Stimulated activated CD4-positive, alpha-beta T cell treated with anti-CD3 and anti-CD28 coated beads, Interleukin-4, amount 100 ng/mL, for 24 hours (primary cell): ENCODE data around the gene DDAH1.
"Not testable (repeated sequence)": the region's sequence is repeated elsewhere in the genome, so short reads cannot be mapped to it uniquely, and the experiment has no call there.

Experiments used
- DNase-seq: peaks from one replicate; pipeline ENCODE4 v3.0.0-alpha.2; 2020

Gene DDAH1

DNA sequence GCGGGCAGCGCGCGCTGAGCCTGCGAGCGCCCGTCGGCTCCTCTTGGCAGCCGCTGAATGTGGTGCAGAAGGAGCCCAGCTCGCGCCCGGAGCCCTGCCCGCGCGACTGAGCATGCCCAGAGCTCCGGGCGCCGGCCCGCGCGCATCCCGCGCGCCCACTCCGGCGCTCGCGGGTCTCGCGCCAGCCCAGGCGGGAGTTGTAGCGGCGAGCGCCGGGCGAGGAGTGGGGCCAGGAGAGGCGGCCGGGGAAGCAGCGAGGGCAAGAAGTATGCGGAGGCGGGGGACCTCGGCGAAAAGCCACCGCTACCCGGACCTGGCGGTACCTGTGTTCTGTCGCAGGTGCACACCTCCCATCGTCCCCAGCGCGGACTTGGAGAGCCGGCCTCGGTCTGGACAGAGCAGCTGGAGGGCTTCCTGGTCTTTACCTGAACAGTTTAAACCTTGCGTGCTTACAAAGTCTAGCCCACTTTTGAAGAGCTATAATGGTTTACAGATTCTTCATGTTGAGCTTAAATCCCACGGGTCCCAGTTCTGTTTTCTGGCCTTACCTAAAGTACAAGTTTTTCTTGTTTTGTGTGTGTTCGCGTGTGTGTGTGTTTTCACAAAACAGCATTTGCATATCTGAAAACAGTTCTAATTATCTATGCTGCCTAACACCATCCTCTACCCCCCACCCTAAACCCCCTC lies at the start of gene DDAH1:
DDAH1 (minus strand) TSS at position 61 of the 687 bp plus-strand sequence. CDS start 114 bp downstream, outside the sequence.
- no peak for DNase-seq

DNA sequence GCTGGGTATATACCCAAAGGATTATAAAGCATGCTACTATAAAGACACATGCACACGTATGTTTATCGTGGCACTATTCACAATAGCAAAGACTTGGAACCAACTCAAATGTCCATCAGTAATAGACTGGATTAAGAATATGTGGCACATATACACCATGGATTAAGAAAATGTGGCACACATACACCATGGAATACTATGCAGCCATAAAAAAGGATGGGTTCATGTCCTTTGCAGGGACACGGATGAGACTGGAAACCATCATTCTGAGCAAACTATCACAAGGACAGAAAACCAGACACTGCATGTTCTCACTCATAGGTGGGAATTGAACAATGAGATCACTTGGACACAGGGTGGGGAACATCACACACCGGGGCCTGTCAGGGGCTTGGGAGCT lies 49.0 kb upstream of the DDAH1 start:
- DNase-seq: not testable (repeated sequence)

DNA sequence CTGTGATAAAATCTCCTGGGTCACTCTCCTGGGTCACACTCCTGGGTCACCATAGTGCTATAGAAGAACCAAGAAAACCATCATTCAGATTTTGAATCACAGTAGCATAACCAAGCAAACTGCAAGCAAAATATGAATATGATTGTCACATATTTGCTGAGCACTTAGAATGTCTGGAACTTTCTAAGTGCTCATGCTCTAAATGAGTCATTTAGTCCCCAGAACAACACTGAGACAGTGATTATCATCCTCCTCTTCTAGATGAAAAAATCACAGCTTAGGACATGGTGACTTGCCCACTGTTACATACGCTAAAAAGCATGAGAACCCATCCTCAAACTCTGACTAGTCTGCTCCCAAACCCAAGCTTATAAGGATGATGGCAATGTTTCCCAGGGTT lies 39.5 kb upstream of the DDAH1 start:
- no peak for DNase-seq

DNA sequence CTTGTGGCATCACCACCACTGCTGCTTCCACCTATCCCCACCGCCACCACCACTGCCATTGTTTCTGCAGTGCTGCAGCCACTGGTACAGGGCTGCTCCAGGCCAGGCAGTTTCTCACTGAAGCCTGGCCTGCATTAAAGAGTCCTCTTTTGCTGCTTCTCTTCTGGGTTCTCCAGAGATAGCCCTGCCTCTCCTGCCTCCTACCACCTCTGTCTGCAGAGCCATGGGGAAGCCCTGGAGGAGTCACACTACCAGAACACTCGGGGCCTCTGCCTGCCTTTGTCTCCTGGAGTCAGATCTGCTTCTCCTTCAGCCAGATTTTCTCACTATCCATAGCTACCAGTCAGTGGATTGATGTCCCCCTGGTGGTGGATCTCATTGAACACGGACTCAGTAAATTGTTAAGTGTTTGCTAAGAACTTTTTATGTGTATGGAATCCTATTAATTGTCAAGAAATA lies 37.7 kb upstream of the DDAH1 start:
- no peak for DNase-seq

DNA sequence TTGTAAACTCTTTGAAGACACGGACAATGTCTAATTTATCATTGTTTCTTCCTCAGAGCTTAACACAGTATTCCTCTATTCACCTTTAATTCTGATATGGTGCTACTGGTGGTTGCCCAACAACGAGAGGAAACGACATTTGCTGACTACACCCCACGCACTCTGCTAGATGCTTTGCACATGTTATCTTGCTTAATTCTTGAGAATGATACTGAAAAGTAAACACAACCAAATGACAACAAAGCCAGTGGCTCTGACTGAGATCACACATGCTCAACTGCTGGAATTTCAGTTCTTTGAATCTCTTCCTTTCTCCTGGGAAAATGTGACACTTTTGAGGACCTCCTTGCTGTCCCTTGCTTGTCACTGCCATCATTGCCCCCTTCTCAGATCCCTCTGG lies 37.2 kb upstream of the DDAH1 start:
- DNase-seq: no peak

DNA sequence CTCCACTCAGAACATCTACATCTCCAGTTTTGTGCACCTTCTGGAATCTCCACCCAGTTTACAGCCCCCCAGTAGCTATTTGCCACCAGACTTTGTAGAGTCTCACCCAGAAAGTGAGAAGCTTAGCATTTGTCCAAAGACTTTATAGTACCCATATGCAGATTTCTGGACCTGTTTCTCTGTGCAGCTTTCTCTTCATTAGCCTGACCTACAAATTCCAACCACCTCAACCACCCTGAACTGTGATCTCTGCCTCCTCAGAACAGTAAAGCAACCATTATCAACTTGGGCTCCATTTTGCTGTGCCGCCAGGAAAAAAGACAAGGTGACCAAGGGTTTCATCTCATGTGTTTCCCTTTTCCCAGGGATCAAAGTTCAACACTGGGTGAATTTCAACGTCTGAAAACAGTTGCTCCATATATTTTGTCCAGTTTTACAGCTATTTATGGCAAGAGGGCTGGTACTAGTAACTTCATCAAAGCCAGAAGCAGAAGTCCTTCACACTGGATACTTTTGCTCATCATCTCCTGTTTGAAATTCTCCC lies 36.5 kb upstream of the DDAH1 start:
- no peak for DNase-seq

DNA sequence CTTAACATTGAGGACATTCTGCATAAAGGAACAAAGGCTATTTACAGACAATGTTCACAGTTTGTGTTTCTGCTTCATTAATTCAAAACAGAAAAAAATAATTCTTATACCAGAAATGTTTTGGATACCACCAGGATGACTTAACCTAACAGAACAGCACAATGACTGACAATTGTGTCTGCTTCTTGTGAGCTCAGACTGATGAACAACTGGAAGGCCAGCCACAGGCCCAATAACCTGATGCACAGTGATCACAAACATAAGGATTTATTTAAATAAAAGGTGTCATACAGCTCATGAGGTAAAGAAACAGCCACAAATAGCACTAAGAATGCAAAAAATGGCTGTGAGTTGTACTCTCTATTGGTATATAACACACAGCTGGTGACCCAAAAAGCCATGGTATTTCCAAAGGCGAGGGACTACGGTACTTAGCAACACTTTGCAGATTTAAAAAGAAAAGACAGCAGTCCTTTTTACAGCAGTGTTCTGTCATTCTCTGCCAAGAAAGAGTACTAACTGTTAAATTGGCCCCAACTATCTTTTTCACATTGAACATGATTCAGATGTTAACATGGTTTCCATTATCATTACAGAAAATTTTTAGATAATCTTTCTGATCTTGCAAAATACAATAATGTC lies 32.1 kb upstream of the DDAH1 start:
- DNase-seq: no peak

DNA sequence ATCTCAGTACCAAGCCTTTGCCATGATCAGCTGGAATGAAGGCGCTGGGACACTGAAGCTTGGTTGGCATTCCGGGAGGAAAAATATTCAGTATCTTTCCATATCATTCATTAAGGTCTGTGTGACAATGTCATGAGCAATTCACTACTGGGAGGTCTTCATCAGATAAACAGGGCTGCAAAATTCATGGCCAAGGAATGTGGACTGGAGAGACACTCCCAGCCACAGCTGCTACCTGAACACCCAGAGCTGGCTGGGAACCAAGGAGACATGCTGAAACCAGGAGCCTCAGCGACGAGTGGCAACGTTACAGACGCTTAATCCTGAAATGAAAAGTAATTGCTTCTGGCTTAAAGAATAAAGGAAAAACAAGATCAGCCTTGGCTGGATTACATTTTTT lies 30.6 kb upstream of the DDAH1 start:
- no peak for DNase-seq

DNA sequence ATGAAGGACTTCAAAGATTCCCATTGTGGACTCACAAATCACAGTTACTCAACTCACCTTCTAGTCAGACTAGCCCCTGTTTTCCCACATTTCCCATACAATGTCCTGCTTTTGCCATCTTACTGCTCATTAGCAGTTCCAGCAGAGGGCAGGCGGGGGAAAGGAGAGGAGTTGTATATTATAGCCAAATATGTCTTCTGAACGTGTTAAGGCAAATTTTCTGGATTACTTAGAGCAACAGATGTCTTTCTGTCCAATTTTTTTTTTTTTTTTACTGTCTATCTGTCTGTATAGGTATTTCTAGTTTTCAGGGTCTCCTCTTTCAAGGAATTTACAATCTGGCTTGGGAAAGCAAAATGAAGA lies 29.9 kb upstream of the DDAH1 start:
- DNase-seq: no peak

DNA sequence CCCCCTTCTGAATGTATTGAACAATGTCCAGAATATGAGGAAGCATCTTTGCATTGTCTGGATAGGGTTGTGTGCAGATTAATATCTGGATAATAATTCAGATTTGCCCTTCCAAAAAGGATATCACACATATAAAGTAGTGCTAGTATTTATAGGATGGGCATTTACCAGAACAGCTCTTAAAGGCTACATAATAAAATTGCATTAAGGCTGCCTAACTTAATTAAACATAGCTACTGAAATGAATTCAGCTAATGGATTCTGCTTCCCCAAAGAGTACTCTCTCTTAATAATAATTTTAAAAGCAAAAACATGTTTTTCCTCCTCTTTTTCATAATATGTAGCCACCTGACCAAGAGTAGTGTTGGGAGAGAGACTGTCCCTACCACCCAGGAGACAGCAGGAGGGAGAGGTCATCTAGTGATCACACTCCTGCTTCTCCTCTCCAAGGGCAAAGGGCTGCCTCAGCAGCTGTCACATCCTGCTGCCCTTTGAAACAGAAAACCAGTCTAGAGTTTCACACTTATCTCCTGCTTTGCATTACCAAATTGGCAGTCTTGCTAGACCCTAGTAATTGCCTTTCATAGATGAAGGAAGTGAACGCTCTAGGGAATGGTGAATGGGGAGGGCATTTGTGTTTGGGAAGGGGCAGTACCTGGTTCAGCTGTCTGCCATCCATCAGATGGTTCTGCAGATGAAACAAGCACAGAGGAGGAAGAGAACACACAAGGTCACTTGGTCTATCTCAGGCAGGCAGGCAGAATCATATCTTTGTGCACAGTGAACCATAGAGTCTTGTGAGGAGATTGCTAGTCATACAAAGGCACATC lies 29.3 kb upstream of the DDAH1 start:
- no peak for DNase-seq

DNA sequence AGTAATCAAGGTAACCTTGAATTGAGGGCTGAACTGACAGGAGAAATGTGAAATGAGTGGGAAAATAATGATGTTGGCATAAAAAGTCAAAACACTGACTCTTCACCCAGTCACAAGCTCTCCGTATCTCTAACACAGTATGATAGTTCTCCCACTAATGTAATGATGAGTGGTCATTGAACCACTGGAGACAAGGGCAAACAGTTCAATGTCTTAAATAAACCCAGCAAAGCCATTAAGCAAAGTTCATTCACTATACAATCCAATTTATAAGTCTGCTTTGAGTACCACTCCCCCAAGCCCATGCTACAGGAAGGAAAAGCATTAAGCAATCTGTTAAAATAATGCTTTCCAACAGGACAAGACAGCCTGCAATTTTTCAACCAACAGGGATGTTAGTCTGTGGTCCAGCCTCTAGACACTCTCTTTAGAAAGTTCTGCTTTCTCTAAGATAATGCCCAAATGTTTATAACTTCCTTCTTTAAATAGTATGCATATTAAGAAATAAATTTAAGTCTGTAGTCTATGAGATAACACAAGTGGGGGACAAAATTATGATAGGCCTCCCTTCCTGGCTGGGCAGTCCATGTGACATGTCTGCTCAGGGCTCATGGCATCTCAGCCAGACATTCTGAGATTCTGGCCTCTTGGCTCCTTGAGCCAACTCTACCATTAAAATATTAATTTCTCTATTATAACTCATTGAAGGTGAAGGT lies 25.5 kb upstream of the DDAH1 start:
- no peak for DNase-seq

DNA sequence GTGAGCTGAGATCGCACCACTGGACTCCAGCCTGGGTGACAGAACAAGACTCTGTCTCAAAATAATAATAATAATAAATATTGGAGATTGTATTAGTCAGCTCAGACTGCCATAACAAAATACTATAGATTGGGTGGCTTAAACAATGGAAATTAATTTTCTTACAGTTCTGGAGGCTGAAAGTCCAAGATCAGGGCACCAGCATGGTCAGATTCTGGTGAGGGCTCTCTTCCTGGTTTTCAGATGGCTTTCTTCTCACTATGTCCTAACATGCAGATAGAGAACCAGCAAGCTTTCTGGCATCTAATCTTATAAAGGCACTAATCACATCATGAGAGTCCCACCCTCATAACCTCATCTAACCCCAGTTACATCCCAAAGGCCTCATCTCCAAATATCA lies 23.2 kb upstream of the DDAH1 start:
- no peak for DNase-seq

DNA sequence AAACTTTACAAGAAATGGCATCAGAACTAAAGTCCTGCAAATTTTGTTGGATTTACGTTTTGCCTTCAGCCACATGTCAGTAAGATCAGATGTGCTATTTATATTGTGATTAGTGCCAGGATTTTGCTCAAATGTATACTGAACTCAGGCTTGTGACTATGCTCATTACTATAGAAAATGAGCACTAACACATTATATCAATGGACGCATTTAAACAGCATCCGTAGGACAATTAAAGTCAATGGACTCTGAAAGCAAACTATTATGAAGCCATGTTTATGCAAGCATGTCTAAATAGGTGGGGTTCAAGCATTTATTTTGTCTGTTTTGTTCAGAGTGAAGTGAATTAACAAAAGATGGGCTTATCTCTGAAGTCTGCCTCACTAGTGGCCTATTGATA lies 20.6 kb upstream of the DDAH1 start:
- DNase-seq: no peak

DNA sequence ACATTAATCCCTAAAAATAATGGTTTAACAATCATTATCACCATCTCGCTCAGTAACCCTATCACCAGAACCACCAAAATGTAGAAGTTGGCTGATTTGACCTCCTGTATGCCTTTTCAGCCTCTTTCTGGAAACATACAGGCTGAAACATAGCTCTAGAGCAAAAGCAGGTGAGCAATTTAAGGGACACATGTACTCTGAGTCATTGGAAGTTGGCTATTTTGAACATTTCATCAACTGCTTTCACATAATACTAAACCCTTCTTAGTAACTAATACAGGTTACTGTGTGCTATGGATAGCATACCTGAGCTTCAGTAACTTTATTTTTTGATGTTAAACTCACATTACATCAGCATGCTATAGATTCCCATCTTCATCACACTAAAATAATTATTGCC lies 19.8 kb upstream of the DDAH1 start:
- no peak for DNase-seq

DNA sequence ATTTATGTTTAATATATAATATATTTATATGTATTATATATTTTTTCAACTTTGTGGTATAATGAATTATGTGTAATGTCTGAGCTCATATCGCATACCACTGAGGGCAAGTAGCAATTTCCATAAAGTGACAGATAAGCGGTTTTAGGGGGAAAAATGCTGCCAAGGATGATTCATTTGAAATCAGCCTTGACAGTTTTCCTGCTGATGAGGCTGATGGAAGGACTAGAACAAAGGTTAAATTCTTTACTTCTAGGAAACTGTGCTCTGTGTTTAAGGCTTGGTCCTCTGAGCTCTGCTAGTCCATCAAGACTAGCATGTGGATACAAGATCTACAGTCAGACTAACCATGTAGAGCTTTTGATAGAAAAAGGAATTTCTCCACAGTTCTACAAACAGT lies 19.3 kb upstream of the DDAH1 start:
- DNase-seq: no peak

DNA sequence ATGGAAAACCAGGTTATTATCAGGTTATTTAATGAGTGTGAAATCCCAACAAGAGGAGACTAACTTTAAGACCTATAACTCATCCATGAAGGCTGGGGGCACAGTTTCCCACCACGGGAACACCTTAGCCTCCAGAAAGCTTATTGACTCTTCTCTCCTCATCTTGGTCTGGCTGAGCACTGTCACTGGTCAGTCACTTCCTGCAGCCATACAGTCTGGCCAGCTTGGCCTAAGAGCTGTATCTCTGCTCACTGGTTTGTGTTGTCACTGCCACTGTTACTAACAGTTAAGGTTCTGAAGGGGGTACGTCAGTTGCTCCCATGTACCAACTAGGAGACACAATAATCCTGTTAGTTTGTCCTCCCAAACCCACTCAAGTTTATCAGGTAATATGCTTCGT lies 16.7 kb upstream of the DDAH1 start:
- DNase-seq: no peak

DNA sequence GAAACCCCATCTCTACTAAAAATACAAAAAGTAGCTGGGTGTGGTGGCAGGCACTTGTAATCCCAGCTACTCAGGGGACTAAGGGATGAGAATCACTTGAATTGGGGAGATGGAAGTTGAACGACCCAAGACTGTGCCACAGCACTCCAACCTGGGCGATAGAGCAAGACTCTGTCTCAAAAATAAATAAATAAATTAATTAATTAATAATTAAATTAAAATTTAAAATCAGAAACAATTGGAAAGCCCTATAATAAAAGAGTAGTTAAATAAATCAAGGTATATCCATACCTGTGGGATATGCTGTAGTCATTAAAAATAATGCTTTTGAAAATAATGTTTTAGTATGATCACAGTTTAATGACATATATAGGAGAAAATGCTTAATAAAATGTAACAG lies 15.6 kb upstream of the DDAH1 start:
- DNase-seq: no peak

DNA sequence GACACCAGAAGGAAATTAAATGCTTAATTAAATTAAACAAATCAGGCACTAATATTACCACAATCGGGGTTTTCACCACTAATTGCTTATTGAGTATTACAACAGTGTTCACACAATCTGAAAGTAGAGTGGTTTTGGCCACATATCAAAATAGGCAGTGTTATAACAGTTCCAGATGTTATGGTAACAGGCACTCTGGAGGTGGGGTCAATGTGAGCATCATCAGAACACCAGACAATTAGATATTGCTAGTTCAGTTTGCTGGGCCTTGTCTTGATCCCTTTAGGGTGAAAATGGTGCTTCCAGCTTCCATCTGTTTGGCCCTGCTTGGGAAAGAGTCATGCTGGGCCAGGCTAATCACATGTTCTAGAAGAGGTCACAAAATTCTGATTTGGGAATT lies 14.5 kb upstream of the DDAH1 start:
- no peak for DNase-seq

DNA sequence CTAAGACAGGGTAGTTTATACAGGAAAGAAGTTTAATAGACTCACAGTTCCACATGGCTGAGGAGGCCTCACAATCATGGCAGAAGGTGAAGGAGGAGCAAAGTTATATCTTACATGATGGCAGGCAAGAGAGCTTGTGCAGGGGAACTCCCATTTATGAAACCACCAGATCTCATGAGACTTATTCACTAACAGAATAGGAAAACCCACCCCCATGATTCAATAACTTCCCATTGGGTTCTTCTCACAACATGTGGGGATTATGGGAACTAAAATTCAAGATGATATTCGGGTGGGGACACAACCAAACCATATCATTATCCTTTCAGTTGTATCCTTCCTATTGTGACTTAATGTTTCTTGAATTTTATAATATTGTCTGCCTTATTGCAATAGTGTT lies 13.4 kb upstream of the DDAH1 start:
- DNase-seq: no peak

DNA sequence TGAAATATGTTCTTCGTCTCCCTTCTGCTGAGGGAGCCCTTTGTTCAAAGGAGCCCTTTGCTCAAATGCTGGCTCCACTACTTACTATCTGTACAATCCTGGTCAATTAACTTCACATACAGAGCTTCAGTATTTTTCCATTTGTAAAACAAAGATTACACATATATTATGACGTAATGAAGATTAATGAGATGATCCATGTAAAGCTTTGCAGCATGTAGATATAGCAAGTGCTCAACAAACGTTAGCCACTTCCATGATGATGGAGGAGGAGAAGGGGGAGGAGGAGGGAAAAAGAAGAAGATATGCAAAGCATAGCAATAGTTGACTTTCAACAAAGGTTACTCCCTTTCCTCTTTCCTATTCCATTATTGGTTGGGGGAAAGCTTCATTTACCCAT lies 10.1 kb upstream of the DDAH1 start:
- DNase-seq: no peak

DNA sequence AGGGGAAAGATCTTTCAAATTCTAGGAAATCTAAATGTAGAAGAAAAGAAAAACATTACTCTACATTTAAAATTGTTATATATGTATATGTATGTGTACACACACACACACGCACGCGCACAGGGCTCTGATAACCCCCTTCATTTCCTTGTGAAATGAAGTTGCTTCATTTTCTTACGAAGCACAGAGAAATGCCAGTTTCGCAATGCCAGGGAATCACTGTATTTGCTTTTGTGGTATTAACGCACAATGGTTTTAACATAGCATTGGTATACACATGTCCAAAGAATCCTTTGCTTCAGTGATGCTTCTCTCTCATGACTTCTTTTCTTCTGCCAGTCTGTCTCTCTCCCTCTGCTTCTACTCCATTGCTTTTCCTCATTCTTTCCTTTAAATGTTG lies 8.4 kb upstream of the DDAH1 start:
- DNase-seq: no peak

DNA sequence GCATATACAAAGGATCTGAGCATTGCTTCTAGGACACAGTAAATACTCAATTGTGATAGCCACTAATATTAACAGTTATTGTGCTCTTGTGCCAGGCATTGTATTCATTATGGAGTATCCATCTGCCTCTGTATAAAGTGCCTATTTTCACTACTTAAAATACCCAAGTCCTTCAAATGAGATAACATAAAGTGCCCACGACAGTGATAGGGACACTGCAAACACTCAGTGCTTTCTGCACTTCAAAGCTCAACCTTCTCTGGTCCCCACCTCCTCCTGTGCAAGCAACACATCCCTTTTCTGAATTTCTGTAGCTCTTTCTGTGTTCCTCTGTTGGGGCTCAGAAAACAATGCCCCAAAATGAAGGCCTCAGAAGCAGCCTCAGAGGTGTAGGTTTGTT lies 6.6 kb upstream of the DDAH1 start:
- no peak for DNase-seq

DNA sequence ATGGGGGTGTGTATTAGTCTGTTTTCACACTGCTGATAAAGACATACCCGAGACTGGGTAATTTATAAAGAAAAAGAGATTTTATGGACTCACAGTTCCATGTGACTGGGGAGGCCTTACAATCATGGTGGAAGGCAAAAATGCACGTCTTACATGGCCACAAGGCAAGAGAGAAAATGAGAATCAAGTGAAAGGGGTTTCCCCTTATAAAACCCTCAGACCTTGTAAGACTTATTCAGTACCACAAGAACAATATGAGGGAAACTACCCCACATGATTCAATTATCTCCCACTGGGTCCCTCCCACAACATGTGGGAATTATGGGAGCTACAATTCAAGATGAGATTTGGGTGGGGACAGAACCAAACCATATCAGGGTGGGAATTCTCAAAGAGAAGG lies 5.2 kb upstream of the DDAH1 start:
- not testable (repeated sequence) for DNase-seq
